ENCODE measurements around the gene TOMM6.
A peak's percentile ranks its signal among the peaks of the same experiment; 100 is the strongest.

TOMM6 gene

GRCh38 chr6:41787219-41787917 is at the start of gene TOMM6:
Gene TOMM6 (plus strand): TSS chr6:41787694. CDS start chr6:41787698, 4 bp downstream.
- Mint-ChIP-seq H3K27me3 (no peaks in the 10 kb centered on the region), H3K9me3 (no peaks in the 10 kb centered on the region), H3K4me3 (peak within 1 kb of the TSS; percentile 90), H3K36me3 (ENCODE audit: low read depth) (peaks cover 44% of the 10 kb centered on the region), H3K27ac (peak within 1 kb of the TSS; percentile 96), H3K4me1 (ENCODE audit: low read depth) (peaks cover 46% of the 10 kb centered on the region)
- intact Hi-C loops (cut with micrococcal nuclease): loop anchor here (1.0 to 5.0 kb wide), 4 partner anchors 53 to 775 kb away; partner anchors contain the start of genes BYSL, MED20, TFEB and UBR2

- Mint-ChIP-seq H3K27ac (no peak overlapping the region), H3K4me1 (ENCODE audit: low read depth) (peaks cover 18% of the 10 kb centered on the region), H3K4me3 (no peak overlapping the region), H3K9me3 (no peaks in the 10 kb centered on the region), H3K36me3 (ENCODE audit: low read depth) (no peaks in the 10 kb centered on the region), H3K27me3 (no peaks in the 10 kb centered on the region)
- intact Hi-C loops (cut with micrococcal nuclease): no loop called here
Observed at GRCh38 chr6:41739041-41739440, 48.5 kb upstream of the TOMM6 start.

GRCh38 chr6:41740366-41741162 is 46.9 kb upstream of the TOMM6 start:
- intact Hi-C loops (cut with micrococcal nuclease): no loop called here
- H3K36me3 Mint-ChIP-seq (ENCODE audit: low read depth): no peaks in the 10 kb centered on the region
- no peaks in the 10 kb centered on the region for H3K27me3 Mint-ChIP-seq
- no peak overlapping the region for H3K4me3 Mint-ChIP-seq
- no peak overlapping the region for H3K27ac Mint-ChIP-seq
- peaks cover 24% of the 10 kb centered on the region for H3K4me1 Mint-ChIP-seq (ENCODE audit: low read depth)
- H3K9me3 Mint-ChIP-seq: no peaks in the 10 kb centered on the region

GRCh38 chr6:41741625-41742490 is 45.6 kb upstream of the TOMM6 start:
- Mint-ChIP-seq H3K4me3 (no peak overlapping the region), H3K27ac (no peak overlapping the region), H3K27me3 (no peaks in the 10 kb centered on the region), H3K9me3 (no peaks in the 10 kb centered on the region), H3K4me1 (ENCODE audit: low read depth) (peaks cover 14% of the 10 kb centered on the region), H3K36me3 (ENCODE audit: low read depth) (no peaks in the 10 kb centered on the region)
- intact Hi-C loops (cut with micrococcal nuclease): no loop called here

- Mint-ChIP-seq H3K36me3 (ENCODE audit: low read depth) (no peaks in the 10 kb centered on the region), H3K27ac (no peak overlapping the region), H3K4me3 (no peak overlapping the region), H3K4me1 (ENCODE audit: low read depth) (peaks cover 14% of the 10 kb centered on the region), H3K9me3 (no peaks in the 10 kb centered on the region), H3K27me3 (no peaks in the 10 kb centered on the region)
- intact Hi-C loops (cut with micrococcal nuclease): no loop called here
Observed at GRCh38 chr6:41743406-41744235, 43.9 kb upstream of the TOMM6 start.

GRCh38 chr6:41744236-41744787 is 43.2 kb upstream of the TOMM6 start:
- H3K4me3 Mint-ChIP-seq: no peak overlapping the region
- intact Hi-C loops (cut with micrococcal nuclease): no loop called here
- no peaks in the 10 kb centered on the region for H3K27me3 Mint-ChIP-seq
- no peaks in the 10 kb centered on the region for H3K9me3 Mint-ChIP-seq
- no peaks in the 10 kb centered on the region for H3K36me3 Mint-ChIP-seq (ENCODE audit: low read depth)
- H3K27ac Mint-ChIP-seq: no peak overlapping the region
- H3K4me1 Mint-ChIP-seq (ENCODE audit: low read depth): peaks cover 14% of the 10 kb centered on the region

GRCh38 chr6:41746107-41746506 is 41.4 kb upstream of the TOMM6 start:
- Mint-ChIP-seq H3K9me3 (no peaks in the 10 kb centered on the region), H3K36me3 (ENCODE audit: low read depth) (no peaks in the 10 kb centered on the region), H3K4me3 (no peak overlapping the region), H3K27ac (no peak overlapping the region), H3K27me3 (peaks cover 1% of the 10 kb centered on the region), H3K4me1 (ENCODE audit: low read depth) (peaks cover 14% of the 10 kb centered on the region)
- intact Hi-C loops (cut with micrococcal nuclease): no loop called here

- Mint-ChIP-seq H3K27me3 (peaks cover 1% of the 10 kb centered on the region), H3K9me3 (no peaks in the 10 kb centered on the region), H3K4me1 (ENCODE audit: low read depth) (peaks cover 7% of the 10 kb centered on the region), H3K27ac (no peak within 1 kb of the TSS), H3K4me3 (no peak within 1 kb of the TSS), H3K36me3 (ENCODE audit: low read depth) (no peaks in the 10 kb centered on the region)
- intact Hi-C loops (cut with micrococcal nuclease): no loop called here
Observed at GRCh38 chr6:41747256-41748101, 40.0 kb upstream of the TOMM6 start, which contains the start of gene PGC. Gene PGC (minus strand): TSS chr6:41747397. CDS start chr6:41747334, 63 bp downstream.

GRCh38 chr6:41748102-41748477 is 39.4 kb upstream of the TOMM6 start:
- peaks cover 3% of the 10 kb centered on the region for H3K27me3 Mint-ChIP-seq
- H3K9me3 Mint-ChIP-seq: no peaks in the 10 kb centered on the region
- H3K4me1 Mint-ChIP-seq (ENCODE audit: low read depth): peaks cover 7% of the 10 kb centered on the region
- H3K4me3 Mint-ChIP-seq: no peak overlapping the region
- no peaks in the 10 kb centered on the region for H3K36me3 Mint-ChIP-seq (ENCODE audit: low read depth)
- intact Hi-C loops (cut with micrococcal nuclease): no loop called here
- H3K27ac Mint-ChIP-seq: no peak overlapping the region

GRCh38 chr6:41748542-41748941 is 39.0 kb upstream of the TOMM6 start:
- H3K9me3 Mint-ChIP-seq: no peaks in the 10 kb centered on the region
- H3K4me1 Mint-ChIP-seq (ENCODE audit: low read depth): peaks cover 7% of the 10 kb centered on the region
- H3K27ac Mint-ChIP-seq: no peak overlapping the region
- no peak overlapping the region for H3K4me3 Mint-ChIP-seq
- H3K27me3 Mint-ChIP-seq: peaks cover 4% of the 10 kb centered on the region
- intact Hi-C loops (cut with micrococcal nuclease): no loop called here
- no peaks in the 10 kb centered on the region for H3K36me3 Mint-ChIP-seq (ENCODE audit: low read depth)

- Mint-ChIP-seq H3K27ac (no peak overlapping the region), H3K4me3 (no peak overlapping the region), H3K36me3 (ENCODE audit: low read depth) (no peaks in the 10 kb centered on the region), H3K27me3 (peaks cover 7% of the 10 kb centered on the region), H3K4me1 (ENCODE audit: low read depth) (no peaks in the 10 kb centered on the region), H3K9me3 (no peaks in the 10 kb centered on the region)
- intact Hi-C loops (cut with micrococcal nuclease): no loop called here
Observed at GRCh38 chr6:41750374-41750773, 37.1 kb upstream of the TOMM6 start.

- Mint-ChIP-seq H3K27ac (no peak overlapping the region), H3K4me3 (no peak overlapping the region), H3K27me3 (peaks cover 8% of the 10 kb centered on the region), H3K4me1 (ENCODE audit: low read depth) (no peaks in the 10 kb centered on the region), H3K36me3 (ENCODE audit: low read depth) (no peaks in the 10 kb centered on the region), H3K9me3 (no peaks in the 10 kb centered on the region)
- intact Hi-C loops (cut with micrococcal nuclease): no loop called here
Observed at GRCh38 chr6:41755895-41756294, 31.6 kb upstream of the TOMM6 start.

All from dendritic cell treated with granulocyte-macrophage colony-stimulating factor and Interleukin-4, amounts not matched to agents 40 ng/mL and 50 ng/mL, for 4 days (primary cell).